SU-DHL-6 (cell line): ENCODE results near the gene RAP1A.

Experiments
- H2AFZ ChIP-seq: fragments of 200-600 bp; sonication (generic); 2 replicates; pipeline ENCODE4 v1.6.1; 2014; ENCODE audit warnings: low read depth, mild to moderate bottlenecking, moderate library complexity, mixed read lengths, antibody characterized with exemption, low read length; ENCODE audit not compliant: severe bottlenecking
- H3F3A ChIP-seq: fragments of 200-600 bp; shearing (Covaris generic); 2 replicates; pipeline ENCODE4 v1.6.0; 2016; ENCODE audit warnings: antibody characterized with exemption, mild to moderate bottlenecking; ENCODE audit not compliant: insufficient read depth
- H3K27ac ChIP-seq: fragments of 200-600 bp; sonication (generic); 2 replicates; pipeline ENCODE4 v1.5.1; 2016; ENCODE audit warnings: low read depth, mild to moderate bottlenecking, low read length, moderate library complexity, mixed read lengths
- H3K27me3 ChIP-seq: fragments of 200-600 bp; sonication (generic), shearing (Covaris generic); 2 replicates; pipeline ENCODE4 v1.6.0; 2014; ENCODE audit warnings: mild to moderate bottlenecking, low read length
- H3K36me3 ChIP-seq: fragments of 200-600 bp; sonication (generic); 2 replicates; pipeline ENCODE4 v1.6.1; 2014; ENCODE audit warnings: mild to moderate bottlenecking, low read length, mixed read lengths
- H3K4me2 ChIP-seq: fragments of 300-600, 200-600 bp; shearing (Covaris generic), sonication (generic); 2 replicates; pipeline ENCODE4 v1.6.0; 2014; ENCODE audit warnings: low read length, low read depth, mild to moderate bottlenecking; ENCODE audit not compliant: poor library complexity, severe bottlenecking
- H3K4me3 ChIP-seq: fragments of 200-600 bp; sonication (generic); 2 replicates; pipeline ENCODE4 v1.5.1; 2014; ENCODE audit warnings: antibody characterized with exemption, low read length, mild to moderate bottlenecking, mixed read lengths; ENCODE audit not compliant: insufficient read depth, poor library complexity, severe bottlenecking
- H3K79me2 ChIP-seq: fragments of 200-600 bp; sonication (generic); 2 replicates; pipeline ENCODE4 v1.6.1; 2014; ENCODE audit warnings: mild to moderate bottlenecking, low read length, moderate library complexity; ENCODE audit not compliant: insufficient read depth
- H3K9ac ChIP-seq: fragments of 200-600 bp; sonication (generic); 2 replicates; pipeline ENCODE4 v1.7.0; 2014; ENCODE audit warnings: mild to moderate bottlenecking, low read length
- H3K9me2 ChIP-seq: fragments of 200-600 bp; sonication (generic); replicated peaks from 2 replicates; pipeline ENCODE4 v1.6.1; 2014; ENCODE audit warnings: low read length; ENCODE audit not compliant: insufficient read depth
- H3K9me3 ChIP-seq: fragments of 200-600 bp; sonication (generic); 2 replicates; pipeline ENCODE4 v1.6.1; 2014; ENCODE audit warnings: low read length, mixed read lengths; ENCODE audit not compliant: insufficient read depth
- H4K20me1 ChIP-seq: fragments of 200-600 bp; sonication (generic); 2 replicates; pipeline ENCODE4 v1.6.1; 2014; ENCODE audit warnings: low read depth, mild to moderate bottlenecking, antibody characterized with exemption, low read length, moderate library complexity, mixed read lengths
- CTCF ChIP-seq: fragments of 200-600 bp; sonication (generic); IDR thresholded peaks from one replicate; pipeline ENCODE4 v1.5.1; 2017; ENCODE audit warnings: antibody characterized with exemption, mild to moderate bottlenecking, low read length, moderate library complexity; ENCODE audit not compliant: insufficient read depth, poor library complexity, severe bottlenecking
- EZH2phosphoT487 ChIP-seq: fragments of 200-600 bp; sonication (generic), shearing (Covaris generic); conservative IDR thresholded peaks from 2 replicates; pipeline ENCODE4 v1.6.1; 2018; ENCODE audit warnings: mild to moderate bottlenecking, antibody characterized with exemption, low read length, moderate library complexity, mixed read lengths

RAP1A gene

GRCh38 chr1:111758373-111758772 is 138.8 kb downstream of the RAP1A start:
- H3F3A ChIP-seq: no peaks in the 10 kb centered on the region; the same call in 1 of the 2 replicates
- H3K79me2 ChIP-seq: peaks cover 33% of the 10 kb centered on the region
- H3K9ac ChIP-seq: no peak overlapping the region
- no peak overlapping the region for H2AFZ ChIP-seq
- peaks cover 6% of the 10 kb centered on the region; the same call in 1 of the 2 replicates for H4K20me1 ChIP-seq
- peaks cover 42% of the 10 kb centered on the region for H3K36me3 ChIP-seq
- H3K27me3 ChIP-seq: no peaks in the 10 kb centered on the region
- H3K4me2 ChIP-seq: peak overlapping the region; percentile 19
- no peaks in the 10 kb centered on the region for H3K9me2 ChIP-seq
- no peak overlapping the region for H3K4me3 ChIP-seq
- no peaks in the 10 kb centered on the region for H3K9me3 ChIP-seq
- no peak overlapping the region for H3K27ac ChIP-seq
- TF ChIP-seq EZH2phosphoT487 (no peak), CTCF (no peak)

GRCh38 chr1:111761717-111762116 is 142.1 kb downstream of the RAP1A start:
- Histone ChIP-seq H3K27ac (no peak overlapping the region), H3K4me3 (no peak overlapping the region), H3K36me3 (peaks cover 64% of the 10 kb centered on the region), H3K9me3 (no peaks in the 10 kb centered on the region), H2AFZ (no peak overlapping the region), H3K9ac (no peak overlapping the region), H3K79me2 (peaks cover 31% of the 10 kb centered on the region), H3K27me3 (no peaks in the 10 kb centered on the region), H4K20me1 (peaks cover 6% of the 10 kb centered on the region; the same call in 1 of the 2 replicates), H3K9me2 (no peaks in the 10 kb centered on the region), H3F3A (peaks cover 5% of the 10 kb centered on the region; the same call in 1 of the 2 replicates), H3K4me2 (no peak overlapping the region)
- TF ChIP-seq EZH2phosphoT487: no peak
- TF ChIP-seq CTCF: no peak

GRCh38 chr1:111762332-111762731 is 142.7 kb downstream of the RAP1A start:
- Histone ChIP-seq H3K79me2 (peaks cover 28% of the 10 kb centered on the region), H3K9me3 (no peaks in the 10 kb centered on the region), H3K27ac (no peak overlapping the region), H3K9ac (no peak overlapping the region), H3K4me2 (no peak overlapping the region), H2AFZ (no peak overlapping the region), H3K27me3 (no peaks in the 10 kb centered on the region), H3K9me2 (no peaks in the 10 kb centered on the region), H3K36me3 (peaks cover 69% of the 10 kb centered on the region), H4K20me1 (peaks cover 6% of the 10 kb centered on the region; the same call in 1 of the 2 replicates), H3K4me3 (no peak overlapping the region), H3F3A (peaks cover 5% of the 10 kb centered on the region; the same call in 1 of the 2 replicates)
- TF ChIP-seq CTCF (no peak), EZH2phosphoT487 (no peak)
